Muscle of leg (tissue), 11 donors: ENCODE results near the gene ARHGAP45. TPM values are rescaled to one million over a fixed set of nuclear protein-coding genes. Genes with fewer than 3 reads are reported as not detected.

Source experiments
- DNase-seq: peaks from one replicate; pipeline ENCODE4 v3.0.0; 2013
- H3K27ac ChIP-seq: one replicate; pipeline ENCODE4 v1.5.1; 2013; ENCODE audit warnings: mild to moderate bottlenecking, low read length, control low read depth
- H3K27me3 ChIP-seq: one replicate; pipeline ENCODE4 v1.6.1; 2013; ENCODE audit warnings: low read length; ENCODE audit not compliant: control insufficient read depth, insufficient read depth
- H3K36me3 ChIP-seq: one replicate; pipeline ENCODE4 v1.6.1; 2013; ENCODE audit warnings: low read length; ENCODE audit not compliant: control insufficient read depth, insufficient read depth
- H3K4me1 ChIP-seq: one replicate; pipeline ENCODE4 v1.6.1; 2013; ENCODE audit warnings: low read length; ENCODE audit not compliant: control insufficient read depth, insufficient read depth
- H3K4me3 ChIP-seq: one replicate; pipeline ENCODE4 v1.5.1; 2013; ENCODE audit warnings: low read length, control low read depth
- H3K9me3 ChIP-seq: replicated peaks from 2 replicates; pipeline ENCODE4 v1.6.1; 2013; ENCODE audit warnings: low read depth, low read length; ENCODE audit not compliant: control insufficient read depth
- WGBS: methylation state at CpG from one replicate; pipeline ENCODE4 v1.1.5; 2013; ENCODE audit warnings: missing lambda C conversion rate; ENCODE audit not compliant: insufficient coverage; 5-methylcytosine and 5-hydroxymethylcytosine counted together
- polyA plus RNA-seq, 8 donors: library from polyadenylated mRNA; unstranded; fragments of 120-200 nt; gene quantifications; one replicate each; pipeline versions ENCODE4 v1.2.1 to v1.2.3, GENCODE V29; 2013; ENCODE audit warnings: inconsistent platforms in 1 of 8, low replicate concordance in 1 of 8; ENCODE audit not compliant: insufficient read length in 8 of 8, insufficient read depth in 1 of 8
- total RNA-seq: library from RNA; stranded (reverse); fragments of 120-200 nt; gene quantifications from one replicate; pipeline ENCODE4 v1.2.4, GENCODE V29; 2013

Gene ARHGAP45
- total and polyA plus RNA-seq, 9 donors: 5.0 to 13.1 (median 11.1) TPM

GRCh38 chr19:1025960-1026782 is 40.8 kb upstream of the ARHGAP45 start, which contains the start of gene CNN2:
Gene CNN2 (plus strand): TSS chr19:1026608. CDS start chr19:1026662, 54 bp downstream.
- Histone ChIP-seq H3K4me1 (peaks cover 46% of the 10 kb centered on the region), H3K4me3 (peak within 1 kb of the TSS; percentile 84), H3K27me3 (peaks cover 2% of the 10 kb centered on the region), H3K27ac (peak within 1 kb of the TSS; percentile 90), H3K36me3 (peaks cover 9% of the 10 kb centered on the region), H3K9me3 (no peaks in the 10 kb centered on the region)
- peak; percentile 87 for DNase-seq
- 4% methylated on average over 60 of the region's 63 CpGs for WGBS

GRCh38 chr19:1026783-1027649 is 40.0 kb upstream of the ARHGAP45 start:
- Histone ChIP-seq H3K9me3 (no peaks in the 10 kb centered on the region), H3K4me1 (peaks cover 40% of the 10 kb centered on the region), H3K4me3 (peak overlapping the region; percentile 84), H3K27me3 (peaks cover 2% of the 10 kb centered on the region), H3K36me3 (peaks cover 13% of the 10 kb centered on the region), H3K27ac (peak overlapping the region; percentile 89)
- DNase-seq: no peak
- 3% methylated on average over 12 of the region's 36 CpGs for WGBS

- H3K9me3 ChIP-seq: no peaks in the 10 kb centered on the region
- DNase-seq: no peak
- WGBS: 4% methylated on average over 13 of the region's 16 CpGs
- peaks cover 40% of the 10 kb centered on the region for H3K4me1 ChIP-seq
- H3K27ac ChIP-seq: peak overlapping the region; percentile 89
- H3K4me3 ChIP-seq: peak overlapping the region; percentile 84
- H3K36me3 ChIP-seq: peaks cover 20% of the 10 kb centered on the region
- peaks cover 2% of the 10 kb centered on the region for H3K27me3 ChIP-seq
Measured at GRCh38 chr19:1027650-1028061, 39.3 kb upstream of the ARHGAP45 start.

GRCh38 chr19:1028062-1028926 is 38.7 kb upstream of the ARHGAP45 start:
- peaks cover 40% of the 10 kb centered on the region for H3K4me1 ChIP-seq
- WGBS: 2% methylated on average over 44 of the region's 58 CpGs
- peak overlapping the region; percentile 84 for H3K4me3 ChIP-seq

GRCh38 chr19:1032264-1032867 is 34.6 kb upstream of the ARHGAP45 start:
- Histone ChIP-seq H3K9me3 (no peaks in the 10 kb centered on the region), H3K4me1 (peaks cover 25% of the 10 kb centered on the region), H3K4me3 (no peak overlapping the region), H3K36me3 (peaks cover 39% of the 10 kb centered on the region), H3K27ac (no peak overlapping the region), H3K27me3 (no peaks in the 10 kb centered on the region)
- no peak for DNase-seq
- WGBS: 95% methylated on average over 14 of the region's 20 CpGs

More at GRCh38 chr19:1028062-1028926, 38.7 kb upstream of the ARHGAP45 start:
- peak; percentile 87 for DNase-seq
- no peaks in the 10 kb centered on the region for H3K9me3 ChIP-seq
- peak overlapping the region; percentile 89 for H3K27ac ChIP-seq
- H3K27me3 ChIP-seq: peaks cover 2% of the 10 kb centered on the region
- peaks cover 24% of the 10 kb centered on the region for H3K36me3 ChIP-seq

- Histone ChIP-seq H3K27me3 (no peaks in the 10 kb centered on the region), H3K27ac (no peak overlapping the region), H3K4me1 (peaks cover 25% of the 10 kb centered on the region), H3K4me3 (no peak overlapping the region), H3K36me3 (peaks cover 41% of the 10 kb centered on the region), H3K9me3 (no peaks in the 10 kb centered on the region)
- no peak for DNase-seq
- WGBS: 87% methylated on average over 24 of the region's 29 CpGs
Measured at GRCh38 chr19:1035998-1036621, 30.9 kb upstream of the ARHGAP45 start.

GRCh38 chr19:1037621-1038064 is 29.3 kb upstream of the ARHGAP45 start:
- 79% methylated on average over 15 of the region's 22 CpGs for WGBS
- peak overlapping the region; percentile 59 for H3K27ac ChIP-seq

GRCh38 chr19:1038978-1039645 is 27.9 kb upstream of the ARHGAP45 start:
- no peaks in the 10 kb centered on the region for H3K9me3 ChIP-seq
- peaks cover 23% of the 10 kb centered on the region for H3K36me3 ChIP-seq

More at GRCh38 chr19:1037621-1038064, 29.3 kb upstream of the ARHGAP45 start:
- DNase-seq: no peak
- peaks cover 30% of the 10 kb centered on the region for H3K36me3 ChIP-seq
- H3K4me3 ChIP-seq: no peak overlapping the region
- peaks cover 2% of the 10 kb centered on the region for H3K27me3 ChIP-seq
- H3K4me1 ChIP-seq: peaks cover 41% of the 10 kb centered on the region
- no peaks in the 10 kb centered on the region for H3K9me3 ChIP-seq

More at GRCh38 chr19:1038978-1039645, 27.9 kb upstream of the ARHGAP45 start:
- peaks cover 2% of the 10 kb centered on the region for H3K27me3 ChIP-seq
- WGBS: 55% methylated on average over 17 of the region's 22 CpGs
- H3K27ac ChIP-seq: peak overlapping the region; percentile 7
- no peak for DNase-seq
- no peak overlapping the region for H3K4me3 ChIP-seq
- H3K4me1 ChIP-seq: peaks cover 48% of the 10 kb centered on the region
